ENCODE results near the gene ZNF771.

Gene ZNF771

DNA sequence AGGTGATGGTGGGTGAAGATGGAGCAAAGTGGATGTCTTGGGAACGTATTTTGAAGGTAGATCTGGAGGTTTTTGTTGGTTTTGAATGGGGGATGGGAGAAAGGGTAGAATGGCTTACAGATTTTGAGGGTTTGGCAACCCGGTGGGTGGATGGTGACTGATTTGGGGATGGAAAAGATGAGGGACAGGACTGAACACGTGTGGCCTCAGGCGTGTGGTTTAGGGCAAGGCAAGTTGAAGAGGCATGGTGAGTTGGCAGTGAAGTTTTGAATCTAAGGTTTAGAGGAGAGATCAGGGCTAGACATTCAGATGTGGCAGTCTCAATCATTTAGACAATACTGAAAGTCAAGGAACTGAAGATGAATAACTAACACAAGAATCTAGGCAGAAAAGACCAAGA lies 27.4 kb downstream of the ZNF771 start:
- Histone ChIP-seq H3K27me3 (ENCODE audit: insufficient read depth, low read length, poor library complexity) (no peaks in the 10 kb centered on the region), H3K9me3 (ENCODE audit: insufficient read depth, low read length, severe bottlenecking) (no peaks in the 10 kb centered on the region), H3K4me2 (ENCODE audit: insufficient read depth, low read length) (no peak overlapping the region), H3K79me2 (ENCODE audit: insufficient read depth, low read length) (peaks cover 5% of the 10 kb centered on the region), H3K4me3 (ENCODE audit: low read depth in 1 of 2, low read length in 2 of 2) (no peak overlapping the region), H4K20me1 (ENCODE audit: insufficient read depth, low read length) (no peaks in the 10 kb centered on the region), H2AFZ (ENCODE audit: low read depth, low read length) (no peak overlapping the region), H3K4me1 (ENCODE audit: insufficient read depth, low read length) (peaks cover 12% of the 10 kb centered on the region), H3K27ac (ENCODE audit: low read length) (no peak overlapping the region), H3K9ac (ENCODE audit: low read depth, low read length) (no peak overlapping the region), H3K36me3 (ENCODE audit: insufficient read depth, low read length) (no peaks in the 10 kb centered on the region)
- TF ChIP-seq, protein P1, sequence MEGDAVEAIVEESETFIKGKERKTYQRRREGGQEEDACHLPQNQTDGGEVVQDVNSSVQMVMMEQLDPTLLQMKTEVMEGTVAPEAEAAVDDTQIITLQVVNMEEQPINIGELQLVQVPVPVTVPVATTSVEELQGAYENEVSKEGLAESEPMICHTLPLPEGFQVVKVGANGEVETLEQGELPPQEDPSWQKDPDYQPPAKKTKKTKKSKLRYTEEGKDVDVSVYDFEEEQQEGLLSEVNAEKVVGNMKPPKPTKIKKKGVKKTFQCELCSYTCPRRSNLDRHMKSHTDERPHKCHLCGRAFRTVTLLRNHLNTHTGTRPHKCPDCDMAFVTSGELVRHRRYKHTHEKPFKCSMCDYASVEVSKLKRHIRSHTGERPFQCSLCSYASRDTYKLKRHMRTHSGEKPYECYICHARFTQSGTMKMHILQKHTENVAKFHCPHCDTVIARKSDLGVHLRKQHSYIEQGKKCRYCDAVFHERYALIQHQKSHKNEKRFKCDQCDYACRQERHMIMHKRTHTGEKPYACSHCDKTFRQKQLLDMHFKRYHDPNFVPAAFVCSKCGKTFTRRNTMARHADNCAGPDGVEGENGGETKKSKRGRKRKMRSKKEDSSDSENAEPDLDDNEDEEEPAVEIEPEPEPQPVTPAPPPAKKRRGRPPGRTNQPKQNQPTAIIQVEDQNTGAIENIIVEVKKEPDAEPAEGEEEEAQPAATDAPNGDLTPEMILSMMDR (IDR thresholded peaks at IDR 0.05; ENCODE audit: borderline replicate concordance, extremely low read depth, low read length, poor library complexity, severe bottlenecking) = no peak
- no peak for ATAC-seq (ENCODE audit: insufficient read depth, low read depth)
- no peak for DNase-seq

DNA sequence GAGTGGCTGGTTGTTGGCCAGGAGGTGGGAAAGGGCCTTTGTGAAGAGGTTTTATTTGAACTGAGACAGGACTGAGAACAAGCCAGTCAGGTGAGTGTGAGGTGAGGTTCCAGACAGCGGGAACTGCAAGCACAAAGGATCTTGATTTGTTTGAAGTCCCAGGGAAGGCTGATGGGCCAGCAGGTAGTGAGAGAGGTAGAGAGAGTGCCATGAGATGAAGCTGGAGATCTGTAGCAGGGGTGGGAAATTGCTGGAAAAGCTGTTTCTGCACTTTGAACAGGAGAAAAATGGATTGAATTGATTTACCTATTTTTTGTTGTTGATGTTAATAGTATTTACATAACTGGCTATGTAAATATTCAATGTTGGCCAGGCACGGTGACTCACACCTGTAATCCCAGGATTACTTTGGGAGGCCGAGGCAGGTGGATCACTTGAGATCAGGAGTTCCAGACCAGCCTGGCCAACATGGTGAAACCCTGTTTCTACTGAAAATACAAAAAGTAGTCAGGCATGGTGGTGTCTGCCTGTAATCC lies 30.2 kb downstream of the ZNF771 start:
- H3K79me2 ChIP-seq (ENCODE audit: insufficient read depth, low read length) = no peaks in the 10 kb centered on the region
- ATAC-seq (ENCODE audit: insufficient read depth, low read depth) = no peak
- H3K9ac ChIP-seq (ENCODE audit: low read depth, low read length) = no peak overlapping the region
- DNase-seq = no peak
- TF ChIP-seq, protein P1 (IDR thresholded peaks at IDR 0.05; ENCODE audit: borderline replicate concordance, extremely low read depth, low read length, poor library complexity, severe bottlenecking) = no peak
- TF ChIP-seq EZH2 (IDR thresholded peaks at IDR 0.05; ENCODE audit: borderline replicate concordance, low read depth, low read length, severe bottlenecking) = no peak
- no peak overlapping the region for H3K27ac ChIP-seq (ENCODE audit: low read length)
- no peaks in the 10 kb centered on the region for H3K9me3 ChIP-seq (ENCODE audit: insufficient read depth, low read length, severe bottlenecking)
- H2AFZ ChIP-seq (ENCODE audit: low read depth, low read length) = no peak overlapping the region
- H3K4me3 ChIP-seq (ENCODE audit: low read depth in 1 of 2, low read length in 2 of 2) = no peak overlapping the region
- H4K20me1 ChIP-seq (ENCODE audit: insufficient read depth, low read length) = no peaks in the 10 kb centered on the region
- no peaks in the 10 kb centered on the region for H3K4me1 ChIP-seq (ENCODE audit: insufficient read depth, low read length)
- H3K36me3 ChIP-seq (ENCODE audit: insufficient read depth, low read length) = no peaks in the 10 kb centered on the region
- H3K27me3 ChIP-seq (ENCODE audit: insufficient read depth, low read length, poor library complexity) = no peaks in the 10 kb centered on the region
- H3K4me2 ChIP-seq (ENCODE audit: insufficient read depth, low read length) = no peak overlapping the region

DNA sequence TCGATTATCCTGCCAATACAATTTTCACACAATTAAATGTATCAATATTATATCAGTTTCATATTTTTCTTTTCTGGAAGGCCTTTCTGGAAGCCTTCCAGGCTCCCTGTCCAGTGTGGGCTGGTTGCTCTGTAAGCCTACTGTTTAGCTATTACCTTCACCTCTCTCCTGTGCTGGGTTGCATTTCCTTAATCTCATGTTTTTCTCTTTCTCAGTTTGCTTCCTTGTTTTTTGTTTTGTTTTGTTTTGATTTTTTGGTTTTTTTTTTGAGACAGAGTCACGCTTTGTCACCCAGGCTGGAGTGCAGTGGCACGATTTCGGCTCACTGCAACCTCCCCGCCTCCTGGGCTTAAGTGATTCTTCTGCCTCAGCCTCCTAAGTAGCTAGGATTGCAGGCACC lies 31.4 kb downstream of the ZNF771 start:
- no peak for ATAC-seq (ENCODE audit: insufficient read depth, low read depth)
- peaks cover 4% of the 10 kb centered on the region; the same call in 1 of the 2 replicates for H4K20me1 ChIP-seq (ENCODE audit: insufficient read depth, low read length)
- no peaks in the 10 kb centered on the region for H3K9me3 ChIP-seq (ENCODE audit: insufficient read depth, low read length, severe bottlenecking)
- no peak overlapping the region for H3K27ac ChIP-seq (ENCODE audit: low read length)
- H3K4me3 ChIP-seq (ENCODE audit: low read depth in 1 of 2, low read length in 2 of 2) = no peak overlapping the region
- peaks cover 8% of the 10 kb centered on the region for H3K79me2 ChIP-seq (ENCODE audit: insufficient read depth, low read length)
- no peaks in the 10 kb centered on the region for H3K27me3 ChIP-seq (ENCODE audit: insufficient read depth, low read length, poor library complexity)
- H3K4me1 ChIP-seq (ENCODE audit: insufficient read depth, low read length) = peaks cover 10% of the 10 kb centered on the region
- no peak for DNase-seq
- H3K9ac ChIP-seq (ENCODE audit: low read depth, low read length) = no peak overlapping the region
- H3K4me2 ChIP-seq (ENCODE audit: insufficient read depth, low read length) = no peak overlapping the region
- TF ChIP-seq, protein P1 (IDR thresholded peaks at IDR 0.05; ENCODE audit: borderline replicate concordance, extremely low read depth, low read length, poor library complexity, severe bottlenecking) = no peak
- TF ChIP-seq EZH2 (IDR thresholded peaks at IDR 0.05; ENCODE audit: borderline replicate concordance, low read depth, low read length, severe bottlenecking) = no peak
- H3K36me3 ChIP-seq (ENCODE audit: insufficient read depth, low read length) = peaks cover 10% of the 10 kb centered on the region
- H2AFZ ChIP-seq (ENCODE audit: low read depth, low read length) = no peak overlapping the region
